Transverse colon (tissue), 4 donors: ENCODE results near the gene MOB3C. TPM values are rescaled to one million over a fixed set of nuclear protein-coding genes. Genes with fewer than 3 reads are reported as not detected.
"Not testable (repeated sequence)": the region's sequence is repeated elsewhere in the genome, so short reads cannot be mapped to it uniquely, and the experiment has no call there.

Experiments
- DNase-seq: peaks from one replicate; pipeline ENCODE4 v3.0.0-alpha.2; 2019
- H3K27ac ChIP-seq, 4 donors: fragments of 200-600 bp; sonication (generic); 2 replicates each; pipeline ENCODE4 v1.5.1; 2016 to 2018; ENCODE audit warnings: inconsistent platforms in 4 of 4
- H3K27me3 ChIP-seq: fragments of 200-600 bp; sonication (generic); 2 replicates; pipeline ENCODE4 v1.5.1; 2017; ENCODE audit warnings: inconsistent platforms
- H3K36me3 ChIP-seq, 4 donors: fragments of 200-600 bp; sonication (generic); 2 replicates each; pipeline ENCODE4 v1.5.1; 2017 to 2019; ENCODE audit warnings: inconsistent platforms in 4 of 4
- H3K4me1 ChIP-seq, 4 donors: fragments of 200-600 bp; sonication (generic); 2 replicates each; pipeline ENCODE4 v1.5.1; 2017 to 2020; ENCODE audit warnings: inconsistent platforms in 4 of 4
- H3K4me3 ChIP-seq, 4 donors: fragments of 200-600 bp; sonication (generic); 1 replicate in 1 of 4; 2 replicates in 3 of 4; pipeline versions ENCODE4 v1.5.1 to v1.6.1; 2017 to 2019; ENCODE audit warnings: inconsistent platforms in 4 of 4
- H3K9me3 ChIP-seq, 2 donors: fragments of 200-600 bp; sonication (generic); 2 replicates each; pipeline ENCODE4 v1.5.1; 2017 to 2019; ENCODE audit warnings: inconsistent platforms in 2 of 2
- CTCF ChIP-seq, 5 experiments: fragments of 200-600 bp in 3 of 5; fragments of 450-650 bp in 2 of 5; sonication (generic) in 3 of 5; IDR thresholded peaks; 1 replicate in 2 of 5; 2 replicates in 3 of 5; pipeline ENCODE4 v1.5.1; 2016 to 2017; ENCODE audit warnings: antibody characterized with exemption in 5 of 5, inconsistent platforms in 3 of 5, mild to moderate bottlenecking in 2 of 5, moderate library complexity in 1 of 5
- EP300 ChIP-seq: sonication (generic); formaldehyde crosslinking; IDR thresholded peaks from one replicate; pipeline ENCODE4 v1.6.1; 2017; ENCODE audit warnings: antibody characterized with exemption, low read depth
- POLR2A ChIP-seq: fragments of 450-650 bp; IDR thresholded peaks from one replicate; pipeline ENCODE4 v1.6.1; 2016; ENCODE audit warnings: antibody characterized with exemption, mild to moderate bottlenecking, moderate library complexity
- POLR2AphosphoS5 ChIP-seq, 3 donors: sonication (generic); formaldehyde crosslinking; IDR thresholded peaks; one replicate each; pipeline ENCODE4 v1.6.1; 2016; ENCODE audit warnings: antibody characterized with exemption in 3 of 3
- WGBS, 2 donors: methylation state at CpG; one replicate each; pipeline ENCODE4 v1.1.5; 2018; ENCODE audit warnings: low coverage in 1 of 2; 5-methylcytosine and 5-hydroxymethylcytosine counted together
- in situ Hi-C, 4 donors: fragments of 200-750 bp; cut with MboI; loops; one replicate each; pipeline versions ENCODE4 v1.15.0 to v1.15.1; 2017; ENCODE audit warnings: low sequenced_read_pairs in 3 of 4, low pct_ligation_motif_present in 1 of 4, low pct_unique_long_range_greater_than_20kb in 1 of 4
- intact Hi-C: fragments of 100-400 bp; cut with DNase I; formaldehyde crosslinking; loops from one replicate; pipeline ENCODE4 v1.15.1; 2023; ENCODE audit warnings: low total_unique reads
- total RNA-seq, 4 donors: library from RNA; depleted of rRNA; stranded (reverse); fragments of >200 nt; gene quantifications; one replicate each; pipeline ENCODE4 v1.1.0, GENCODE V29; 2016

The MOB3C gene
- total RNA-seq, 4 donors from 2014 or later: 12.9 to 20.6 (median 14.8) TPM

- no peaks in the 10 kb centered on the region for H3K9me3 ChIP-seq
- peaks cover 0 to 25% (median 12%) of the 10 kb centered on the region in 4 donors for H3K36me3 ChIP-seq
- H3K4me3 ChIP-seq: no peak overlapping the region
- H3K4me1 ChIP-seq: peaks cover 0 to 22% (median 9%) of the 10 kb centered on the region in 4 donors
- 75 to 88% methylated on average over 1 of the region's 1 CpG for WGBS, 2 donors
- no peak for DNase-seq
- peak overlapping the region in 1 of 4 donors; percentile 5 for H3K27ac ChIP-seq
- intact Hi-C loops: no loop called here
- in situ Hi-C loops: no loop called here
- no peaks in the 10 kb centered on the region for H3K27me3 ChIP-seq
- TF ChIP-seq EP300 (no peak), POLR2A (no peak), POLR2AphosphoS5 (IDR thresholded peaks at IDR 0.05) (no peak), CTCF (IDR thresholded peaks at IDR 0.05) (no peak)
These were observed 41.2 kb upstream of the MOB3C start for GRCh38 chr1:46657775-46658174.

- WGBS, 2 donors: 77% methylated on average over 2 of the region's 2 CpGs; no CpG with 5 or more reads in 1 of the 2 donors
- H3K27me3 ChIP-seq: no peaks in the 10 kb centered on the region
- TF ChIP-seq EP300 (no peak), POLR2AphosphoS5 (IDR thresholded peaks at IDR 0.05) (no peak), POLR2A (no peak), CTCF (IDR thresholded peaks at IDR 0.05) (no peak)
- DNase-seq: no peak
- no peak overlapping the region for H3K4me3 ChIP-seq
- in situ Hi-C loops (no loop called here), intact Hi-C loops (no loop called here)
- peaks cover 0 to 23% (median 14%) of the 10 kb centered on the region in 4 donors for H3K4me1 ChIP-seq
- peaks cover 0 to 25% (median 12%) of the 10 kb centered on the region in 4 donors for H3K36me3 ChIP-seq
- H3K27ac ChIP-seq: no peak overlapping the region
- H3K9me3 ChIP-seq: no peaks in the 10 kb centered on the region
These were observed 40.0 kb upstream of the MOB3C start for GRCh38 chr1:46656643-46657042.

GRCh38 chr1:46655848-46656247 lies 39.2 kb upstream of the MOB3C start:
- in situ Hi-C loops: no loop called here

GRCh38 chr1:46654698-46655097 lies 38.1 kb upstream of the MOB3C start:
- DNase-seq, intact Hi-C loops, in situ Hi-C loops, H3K4me3 ChIP-seq, H3K27me3 ChIP-seq, H3K9me3 ChIP-seq: not testable (repeated sequence)
- H3K36me3 ChIP-seq: peaks cover 0 to 36% (median 13%) of the 10 kb centered on the region in 4 donors
- 100% methylated on average over 1 to 2 of the region's 2 CpGs for WGBS, 2 donors
- H3K27ac ChIP-seq: peak overlapping the region in 3 of 4 donors; percentile 72 to 86 (median 79)
- H3K4me1 ChIP-seq: peaks cover 0 to 23% (median 14%) of the 10 kb centered on the region in 4 donors

More at GRCh38 chr1:46655848-46656247, 39.2 kb upstream of the MOB3C start:
- DNase-seq: no peak
- Histone ChIP-seq H3K36me3 (peaks cover 0 to 25% (median 12%) of the 10 kb centered on the region in 4 donors), H3K27ac (no peak overlapping the region), H3K4me3 (no peak overlapping the region), H3K4me1 (peaks cover 0 to 23% (median 14%) of the 10 kb centered on the region in 4 donors), H3K27me3 (no peaks in the 10 kb centered on the region), H3K9me3 (no peaks in the 10 kb centered on the region)
- no peak for TF ChIP-seq POLR2AphosphoS5 (IDR thresholded peaks at IDR 0.05)
- no peak for TF ChIP-seq CTCF (IDR thresholded peaks at IDR 0.05)
- no peak for TF ChIP-seq EP300
- no peak for TF ChIP-seq POLR2A
- intact Hi-C loops: no loop called here

GRCh38 chr1:46654012-46654411 lies 37.4 kb upstream of the MOB3C start:
- TF ChIP-seq POLR2AphosphoS5 (IDR thresholded peaks at IDR 0.05) (no peak), EP300 (no peak), CTCF (IDR thresholded peaks at IDR 0.05) (no peak), POLR2A (no peak)
- H3K27me3 ChIP-seq: no peaks in the 10 kb centered on the region
- intact Hi-C loops (no loop called here), in situ Hi-C loops (no loop called here)
- peaks cover 0 to 43% (median 15%) of the 10 kb centered on the region in 4 donors for H3K36me3 ChIP-seq
- DNase-seq: no peak
- peaks cover 0 to 2% of the 10 kb centered on the region in 2 donors for H3K9me3 ChIP-seq
- peak overlapping the region in 3 of 4 donors; percentile 16 to 34 (median 18) for H3K4me3 ChIP-seq
- H3K4me1 ChIP-seq: peaks cover 0 to 23% (median 14%) of the 10 kb centered on the region in 4 donors
- H3K27ac ChIP-seq: peak overlapping the region; percentile 72 to 86 (median 78)
- 25 to 45% methylated on average over 1 of the region's 1 CpG for WGBS, 2 donors
